Activated B cell treated with CpG ODN at 0.5 μM for 24 hours (primary cell): ENCODE results near the gene AUTS2. TPM values are rescaled to one million over a fixed set of nuclear protein-coding genes. Genes with fewer than 3 reads are reported as not detected.

Experiments
- ATAC-seq: fragments of 200-7000 bp; cut with Tn5 transposase; one replicate; pipeline ENCODE4 v1.10.0; 2021; ENCODE audit warnings: low read depth, mild to moderate bottlenecking, moderate library complexity
- CTCF ChIA-PET: fragments of 350-600 bp; sonication (Branson Sonifier 250); formaldehyde crosslinking; loops from one replicate; lab custom pipeline; 2021; ENCODE audit warnings: antibody characterized with exemption; lab: Charles Lee
- POLR2A ChIA-PET: fragments of 350-600 bp; sonication (Branson Sonifier 250); formaldehyde crosslinking; loops from one replicate; lab custom pipeline; 2021; ENCODE audit warnings: antibody characterized with exemption; lab: Charles Lee
- DNase-seq: peaks from one replicate; pipeline ENCODE4 v3.0.0; 2022
- H3K27ac Mint-ChIP-seq: one replicate; pipeline ENCODE4 v1.8.0; 2020; ENCODE audit warnings: mixed read lengths
- H3K27me3 Mint-ChIP-seq: one replicate; pipeline ENCODE4 v1.8.0; 2021; ENCODE audit warnings: mixed read lengths
- H3K36me3 Mint-ChIP-seq: one replicate; pipeline ENCODE4 v1.8.0; 2021; ENCODE audit warnings: low read depth, mixed read lengths
- H3K4me1 Mint-ChIP-seq: one replicate; pipeline ENCODE4 v1.8.0; 2021; ENCODE audit warnings: mixed read lengths
- H3K4me3 Mint-ChIP-seq: one replicate; pipeline ENCODE4 v1.8.0; 2020; ENCODE audit warnings: mild to moderate bottlenecking, mixed read lengths
- H3K9me3 Mint-ChIP-seq: one replicate; pipeline ENCODE4 v1.8.0; 2020; ENCODE audit warnings: mixed read lengths
- intact Hi-C: fragments of 100-400 bp; cut with micrococcal nuclease; formaldehyde crosslinking; loops from one replicate; pipeline ENCODE4 v1.15.1; 2024
- total RNA-seq: library from RNA; stranded (reverse); gene quantifications from 2 replicates; pipeline ENCODE4 v1.2.3, GENCODE V29; 2022
- TF ChIP-seq, protein P1 (sequence below): fragments of 200-600 bp; IDR thresholded peaks from one replicate; pipeline ENCODE4 v1.8.0; 2022; ENCODE audit warnings: antibody characterized with exemption, mild to moderate bottlenecking

The AUTS2 gene
- total RNA-seq, 1 donor from 2014 or later: 15.9 TPM

DNA sequence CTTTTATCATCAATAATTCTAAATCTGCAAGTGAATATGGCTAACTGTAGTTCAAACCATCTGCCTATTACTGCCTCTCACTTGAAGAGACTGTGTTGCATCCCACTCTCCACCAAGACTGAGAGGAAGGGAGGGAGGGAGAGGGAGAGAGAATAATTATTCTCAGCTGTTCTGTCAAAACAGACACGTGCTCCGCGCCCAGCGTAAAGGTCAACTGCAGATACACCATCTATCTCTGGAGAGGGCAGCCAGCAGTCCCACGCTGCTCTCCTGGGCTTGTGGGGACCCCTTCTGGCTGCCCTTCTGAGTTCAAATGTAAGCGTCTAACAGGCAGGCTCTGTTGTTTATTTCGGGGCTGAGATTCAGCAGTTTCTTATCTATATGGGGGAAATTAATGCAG lies 908.2 kb downstream of the AUTS2 start:
- TF ChIP-seq, protein P1, sequence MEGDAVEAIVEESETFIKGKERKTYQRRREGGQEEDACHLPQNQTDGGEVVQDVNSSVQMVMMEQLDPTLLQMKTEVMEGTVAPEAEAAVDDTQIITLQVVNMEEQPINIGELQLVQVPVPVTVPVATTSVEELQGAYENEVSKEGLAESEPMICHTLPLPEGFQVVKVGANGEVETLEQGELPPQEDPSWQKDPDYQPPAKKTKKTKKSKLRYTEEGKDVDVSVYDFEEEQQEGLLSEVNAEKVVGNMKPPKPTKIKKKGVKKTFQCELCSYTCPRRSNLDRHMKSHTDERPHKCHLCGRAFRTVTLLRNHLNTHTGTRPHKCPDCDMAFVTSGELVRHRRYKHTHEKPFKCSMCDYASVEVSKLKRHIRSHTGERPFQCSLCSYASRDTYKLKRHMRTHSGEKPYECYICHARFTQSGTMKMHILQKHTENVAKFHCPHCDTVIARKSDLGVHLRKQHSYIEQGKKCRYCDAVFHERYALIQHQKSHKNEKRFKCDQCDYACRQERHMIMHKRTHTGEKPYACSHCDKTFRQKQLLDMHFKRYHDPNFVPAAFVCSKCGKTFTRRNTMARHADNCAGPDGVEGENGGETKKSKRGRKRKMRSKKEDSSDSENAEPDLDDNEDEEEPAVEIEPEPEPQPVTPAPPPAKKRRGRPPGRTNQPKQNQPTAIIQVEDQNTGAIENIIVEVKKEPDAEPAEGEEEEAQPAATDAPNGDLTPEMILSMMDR: no peak
- H3K27ac Mint-ChIP-seq: no peak overlapping the region
- no peaks in the 10 kb centered on the region for H3K36me3 Mint-ChIP-seq
- no peak overlapping the region for H3K4me3 Mint-ChIP-seq
- intact Hi-C loops: no loop called here
- ATAC-seq: no peak
- CTCF ChIA-PET: no interaction called here
- no peaks in the 10 kb centered on the region for H3K9me3 Mint-ChIP-seq
- DNase-seq: no peak
- no peaks in the 10 kb centered on the region for H3K4me1 Mint-ChIP-seq
- POLR2A ChIA-PET: no interaction called here
- H3K27me3 Mint-ChIP-seq: no peaks in the 10 kb centered on the region

DNA sequence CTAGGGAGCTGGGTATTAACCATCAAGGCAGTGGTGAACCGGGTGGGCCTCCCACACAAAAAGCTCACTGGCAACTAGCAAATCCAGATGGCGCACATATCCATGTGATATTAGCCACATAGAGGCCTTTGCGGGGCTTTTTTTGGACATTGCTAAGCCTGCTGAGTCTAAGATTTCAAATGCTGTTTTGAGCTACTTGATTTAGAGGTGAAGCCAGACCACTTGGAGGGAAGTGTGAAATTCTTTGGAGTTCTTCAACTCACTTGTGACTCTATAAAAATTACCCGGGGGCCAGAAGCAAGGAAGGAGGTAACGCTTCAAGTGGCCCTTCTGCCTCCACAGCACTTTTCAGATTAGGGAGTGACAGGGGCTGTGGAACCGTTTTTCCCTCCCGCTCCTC lies 913.9 kb downstream of the AUTS2 start:
- intact Hi-C loops: no loop called here
- no peaks in the 10 kb centered on the region for H3K27me3 Mint-ChIP-seq
- H3K36me3 Mint-ChIP-seq: no peaks in the 10 kb centered on the region
- ChIA-PET POLR2A (no interaction called here), CTCF (no interaction called here)
- no peak overlapping the region for H3K27ac Mint-ChIP-seq
- H3K9me3 Mint-ChIP-seq: no peaks in the 10 kb centered on the region
- TF ChIP-seq, protein P1: no peak
- ATAC-seq (no peak), DNase-seq (no peak)
- H3K4me3 Mint-ChIP-seq: no peak overlapping the region
- H3K4me1 Mint-ChIP-seq: no peaks in the 10 kb centered on the region

DNA sequence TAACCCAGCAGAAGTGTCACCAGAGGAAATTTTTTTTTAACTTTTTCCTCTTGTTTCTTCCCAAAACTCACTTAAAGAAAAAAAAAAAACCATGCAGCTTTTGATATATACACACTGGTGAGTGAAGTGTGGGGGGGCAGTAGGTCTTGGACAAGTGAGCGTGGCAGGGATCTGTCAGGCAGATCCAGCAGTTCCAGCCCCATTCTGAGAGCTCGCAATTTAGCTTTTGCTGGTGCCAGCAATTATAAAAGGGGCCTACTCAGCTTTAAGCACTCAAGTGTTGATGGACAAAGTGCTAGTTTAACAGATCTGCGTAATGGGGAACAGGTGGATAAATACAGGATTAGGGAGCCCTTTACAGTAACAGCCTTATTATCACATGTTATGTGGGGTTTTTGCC lies 914.5 kb downstream of the AUTS2 start:
- DNase-seq (no peak), ATAC-seq (no peak)
- intact Hi-C loops: no loop called here
- TF ChIP-seq, protein P1: no peak
- ChIA-PET POLR2A (no interaction called here), CTCF (no interaction called here)
- Mint-ChIP-seq H3K36me3 (no peaks in the 10 kb centered on the region), H3K4me3 (no peak overlapping the region), H3K9me3 (no peaks in the 10 kb centered on the region), H3K27ac (no peak overlapping the region), H3K27me3 (no peaks in the 10 kb centered on the region), H3K4me1 (no peaks in the 10 kb centered on the region)

DNA sequence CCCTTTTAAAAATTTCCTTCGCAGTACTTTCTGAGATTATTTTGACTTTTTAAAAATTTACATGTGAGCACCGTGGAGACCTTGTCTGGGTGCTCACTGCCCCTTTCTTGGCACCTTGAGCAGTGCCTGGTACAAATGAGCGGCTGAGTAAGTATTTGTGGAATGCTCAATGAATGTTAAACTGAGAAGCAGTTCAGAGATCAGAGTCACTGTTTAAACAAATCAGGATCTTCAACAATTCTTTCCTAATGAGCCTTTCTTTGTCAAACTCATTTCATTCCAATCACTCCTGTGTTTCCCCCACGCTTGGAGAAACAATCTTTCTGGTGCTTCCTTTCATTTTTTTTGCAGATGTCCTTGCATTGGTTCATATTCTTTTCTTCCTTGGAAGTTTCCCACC lies 922.3 kb downstream of the AUTS2 start:
- POLR2A ChIA-PET: no interaction called here
- peaks cover 4% of the 10 kb centered on the region for H3K36me3 Mint-ChIP-seq

DNA sequence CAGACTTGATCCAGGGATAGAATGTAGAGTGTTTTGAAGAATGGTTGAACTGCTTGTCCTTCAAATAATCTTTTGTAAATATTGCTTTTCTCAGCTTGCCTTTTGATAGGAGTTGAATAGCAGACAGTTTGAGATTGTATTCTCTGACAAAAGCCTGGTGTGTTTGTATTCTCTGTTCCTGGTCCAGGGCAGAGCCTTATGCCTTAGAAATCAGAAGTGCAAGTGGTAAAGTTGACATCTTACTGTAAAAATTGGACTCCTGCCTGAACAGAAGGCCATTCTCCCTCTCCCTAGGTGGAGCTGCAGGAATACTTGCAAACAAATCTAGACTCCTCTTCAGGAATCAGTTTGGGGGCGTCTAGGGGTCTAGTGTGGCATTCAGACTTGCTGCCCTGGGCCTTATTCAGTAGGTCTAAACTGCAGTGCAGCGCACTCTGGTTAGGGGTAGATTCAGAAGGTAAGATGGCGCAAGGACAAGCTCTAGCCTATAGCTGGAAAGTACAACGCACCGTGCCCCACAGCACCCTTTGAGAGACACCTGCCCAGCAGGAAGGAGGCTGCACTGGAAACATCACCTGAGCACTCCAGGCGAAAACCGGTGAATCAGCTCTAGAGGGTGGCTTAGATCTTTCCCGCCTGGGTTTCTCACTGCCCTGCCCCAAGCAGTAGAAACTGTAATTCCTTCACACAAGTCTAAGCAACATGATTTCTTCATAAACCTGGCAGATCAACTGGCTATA lies 925.1 kb downstream of the AUTS2 start:
- Mint-ChIP-seq H3K9me3 (no peaks in the 10 kb centered on the region), H3K4me1 (no peaks in the 10 kb centered on the region)
- CTCF ChIA-PET: no interaction called here

More for the DNA sequence above, 922.3 kb downstream of the AUTS2 start:
- ATAC-seq (no peak), DNase-seq (no peak)
- H3K4me3 Mint-ChIP-seq: no peak overlapping the region
- intact Hi-C loops: no loop called here
- TF ChIP-seq, protein P1: no peak
- CTCF ChIA-PET: no interaction called here
- H3K9me3 Mint-ChIP-seq: no peaks in the 10 kb centered on the region
- H3K27me3 Mint-ChIP-seq: no peaks in the 10 kb centered on the region
- no peaks in the 10 kb centered on the region for H3K4me1 Mint-ChIP-seq
- no peak overlapping the region for H3K27ac Mint-ChIP-seq

More for the DNA sequence above, 925.1 kb downstream of the AUTS2 start:
- no peak for ATAC-seq
- H3K27me3 Mint-ChIP-seq: no peaks in the 10 kb centered on the region
- no peak for DNase-seq
- POLR2A ChIA-PET: no interaction called here
- intact Hi-C loops: no loop called here
- TF ChIP-seq, protein P1: no peak
- H3K36me3 Mint-ChIP-seq: peaks cover 12% of the 10 kb centered on the region
- H3K27ac Mint-ChIP-seq: no peak overlapping the region
- no peak overlapping the region for H3K4me3 Mint-ChIP-seq
